H1 (cell line): Measurements from ENCODE around the gene TCAF1. TPM values are rescaled to one million over a fixed set of nuclear protein-coding genes. Genes with fewer than 3 reads are reported as not detected.

Experiments
- CTCF ChIA-PET: fragments of 300-600 bp; sonication (Branson Sonifier 250); formaldehyde crosslinking; loops from one replicate; lab custom pipeline; 2021; ENCODE audit not compliant: partially characterized antibody; lab: Charles Lee
- POLR2A ChIA-PET: fragments of 300-600 bp; sonication (Branson Sonifier 250); formaldehyde crosslinking; loops from one replicate; lab custom pipeline; 2021; ENCODE audit warnings: inconsistent platforms; ENCODE audit not compliant: partially characterized antibody; lab: Charles Lee
- DNase-seq, 2 experiments: peaks; one replicate each; pipeline versions ENCODE4 v3.0.0 to v3.0.0-alpha.2; 2010 to 2022; ENCODE audit warnings: low spot score in 2 of 2, low read depth in 1 of 2, mixed read lengths in 1 of 2
- FAIRE-seq: peaks from 2 replicates; lab custom pipeline; 2011; peaks lifted over from hg19 to GRCh38; lab: Jason Lieb, UNC
- H2AFZ ChIP-seq: 2 replicates; pipeline ENCODE4 v1.8.1; 2012; ENCODE audit warnings: low read length, inconsistent platforms
- H2AK5ac ChIP-seq: 2 replicates; pipeline ENCODE4 v1.6.1; 2013; ENCODE audit warnings: low read depth, low read length
- H2BK120ac ChIP-seq: replicated peaks from 2 replicates; pipeline ENCODE3; 2013; ENCODE audit warnings: low read depth, low read length, inconsistent platforms
- H2BK12ac ChIP-seq: 2 replicates; pipeline ENCODE4 v1.6.1; 2013; ENCODE audit warnings: low read depth, low read length
- H2BK15ac ChIP-seq: 2 replicates; pipeline ENCODE4 v1.6.1; 2013; ENCODE audit warnings: low read length
- H2BK20ac ChIP-seq: 2 replicates; pipeline ENCODE4 v1.6.1; 2013; ENCODE audit warnings: low read length
- H2BK5ac ChIP-seq: 2 replicates; pipeline ENCODE4 v1.6.1; 2013; ENCODE audit warnings: low read depth, low read length
- H3K14ac ChIP-seq: 2 replicates; pipeline ENCODE4 v1.6.1; 2013; ENCODE audit warnings: inconsistent platforms; ENCODE audit not compliant: insufficient read length
- H3K18ac ChIP-seq: 2 replicates; pipeline ENCODE4 v1.6.1; 2013; ENCODE audit warnings: low read length; ENCODE audit errors: extremely low read depth
- H3K23ac ChIP-seq: 2 replicates; pipeline ENCODE4 v1.6.1; 2013; ENCODE audit warnings: inconsistent platforms; ENCODE audit not compliant: insufficient read length
- H3K23me2 ChIP-seq: 2 replicates; pipeline ENCODE4 v1.6.1; 2013; ENCODE audit warnings: low read depth, low read length
- H3K27ac ChIP-seq: 2 replicates; pipeline ENCODE4 v1.6.1; 2011; ENCODE audit warnings: low read depth, low read length, inconsistent platforms
- H3K27me3 ChIP-seq, 4 experiments: replicated peaks in 1 of 4; 1 replicate in 1 of 4; 2 replicates in 3 of 4; pipeline versions ENCODE4 v1.6.1 to v1.8.1; 2011 to 2013; ENCODE audit warnings: low read length in 3 of 4, mild to moderate bottlenecking in 3 of 4, inconsistent platforms in 2 of 4, mixed read lengths in 2 of 4, moderate library complexity in 1 of 4; ENCODE audit not compliant: control insufficient read depth in 3 of 4, insufficient read depth in 3 of 4; ENCODE audit errors: extremely low read depth in 1 of 4
- H3K36me3 ChIP-seq, 4 experiments: 2 replicates each; pipeline versions ENCODE4 v1.6.1 to v1.8.1; 2011 to 2013; ENCODE audit warnings: mild to moderate bottlenecking in 4 of 4, low read length in 3 of 4, moderate library complexity in 2 of 4, control low read depth in 1 of 4, inconsistent platforms in 1 of 4; ENCODE audit not compliant: insufficient read depth in 4 of 4, control insufficient read depth in 2 of 4
- H3K4ac ChIP-seq: replicated peaks from 2 replicates; pipeline ENCODE3; 2013; ENCODE audit warnings: low read length, low read depth, mixed read lengths, inconsistent platforms; ENCODE audit not compliant: insufficient read length
- H3K4me1 ChIP-seq, 4 experiments: replicated peaks in 1 of 4; 1 replicate in 1 of 4; 2 replicates in 3 of 4; pipeline versions ENCODE4 v1.6.1 to v1.8.1; 2011 to 2013; ENCODE audit warnings: low read length in 3 of 4, inconsistent platforms in 2 of 4, mixed read lengths in 1 of 4; ENCODE audit not compliant: insufficient read depth in 4 of 4, control insufficient read depth in 3 of 4
- H3K4me2 ChIP-seq, 2 experiments: 2 replicates each; pipeline versions ENCODE4 v1.6.1 to v1.8.1; 2011 to 2013; ENCODE audit warnings: low read depth in 2 of 2, low read length in 2 of 2, control low read depth in 1 of 2, inconsistent platforms in 1 of 2, mild to moderate bottlenecking in 1 of 2; ENCODE audit not compliant: insufficient read depth in 1 of 2
- H3K4me3 ChIP-seq, 4 experiments: fragments of 200-600, 300-600 bp in 1 of 4; sonication (generic), shearing (Covaris generic), sonication (Bioruptor Twin) in 1 of 4; 2 replicates each; pipeline versions ENCODE4 v1.5.1 to v1.8.1; 2011 to 2016; ENCODE audit warnings: low read length in 4 of 4, low read depth in 3 of 4, control low read depth in 2 of 4, inconsistent platforms in 2 of 4, mild to moderate bottlenecking in 2 of 4, mixed read lengths in 1 of 4, moderate library complexity in 1 of 4; ENCODE audit not compliant: insufficient read depth in 2 of 4; ENCODE audit errors: extremely low read depth in 1 of 4
- H3K56ac ChIP-seq: replicated peaks from 2 replicates; pipeline ENCODE3; 2013; ENCODE audit warnings: low read depth, mild to moderate bottlenecking, mixed read lengths, low read length, inconsistent platforms; ENCODE audit not compliant: insufficient read length
- H3K79me1 ChIP-seq: 2 replicates; pipeline ENCODE4 v1.6.1; 2013; ENCODE audit warnings: low read depth, low read length, control low read depth
- H3K79me2 ChIP-seq, 2 experiments: 2 replicates each; pipeline versions ENCODE4 v1.6.1 to v1.8.1; 2012 to 2013; ENCODE audit warnings: low read length in 2 of 2, mild to moderate bottlenecking in 2 of 2, inconsistent platforms in 1 of 2; ENCODE audit not compliant: insufficient read depth in 2 of 2, control insufficient read depth in 1 of 2
- H3K9ac ChIP-seq, 4 experiments: replicated peaks in 1 of 4; 1 replicate in 1 of 4; 2 replicates in 3 of 4; pipeline versions ENCODE4 v1.6.1 to v1.8.1; 2011 to 2013; ENCODE audit warnings: low read depth in 3 of 4, low read length in 3 of 4, control low read depth in 2 of 4, mild to moderate bottlenecking in 2 of 4, moderate library complexity in 2 of 4, inconsistent platforms in 1 of 4; ENCODE audit errors: extremely low read depth in 1 of 4
- H3K9me3 ChIP-seq, 2 experiments: 2 replicates each; pipeline versions ENCODE4 v1.6.1 to v1.8.1; 2012 to 2013; ENCODE audit warnings: mild to moderate bottlenecking in 2 of 2, moderate library complexity in 2 of 2, control low read depth in 1 of 2, inconsistent platforms in 1 of 2, low read depth in 1 of 2, low read length in 1 of 2, mixed read lengths in 1 of 2; ENCODE audit not compliant: insufficient read depth in 2 of 2
- H4K20me1 ChIP-seq, 2 experiments: replicated peaks in 1 of 2; 2 replicates each; pipeline versions ENCODE3 to v1.8.1; 2011 to 2013; ENCODE audit warnings: inconsistent platforms in 2 of 2, low read length in 2 of 2, mild to moderate bottlenecking in 1 of 2; ENCODE audit not compliant: insufficient read depth in 2 of 2, control insufficient read depth in 1 of 2
- H4K5ac ChIP-seq: 2 replicates; pipeline ENCODE4 v1.6.1; 2013; ENCODE audit warnings: low read length, low read depth, mixed read lengths, inconsistent platforms; ENCODE audit not compliant: insufficient read length
- H4K8ac ChIP-seq: 2 replicates; pipeline ENCODE4 v1.8.0; 2013; ENCODE audit warnings: mild to moderate bottlenecking, moderate library complexity, low read length, inconsistent platforms; ENCODE audit not compliant: insufficient read depth; ENCODE audit errors: extremely low read depth
- H4K91ac ChIP-seq: replicated peaks from 2 replicates; pipeline ENCODE3; 2013; ENCODE audit warnings: low read length, mixed read lengths, inconsistent platforms; ENCODE audit not compliant: insufficient read length
- BRCA1 ChIP-seq: IDR thresholded peaks from 2 replicates; pipeline ENCODE4 v1.6.1; 2012; ENCODE audit warnings: low read depth, low read length, improper control_type of control experiment
- CEBPB ChIP-seq: IDR thresholded peaks from 2 replicates; pipeline ENCODE4 v1.6.1; 2012; ENCODE audit warnings: low read depth, low read length
- CTCF ChIP-seq, 3 experiments: IDR thresholded peaks; 1 replicate in 2 of 3; 2 replicates in 1 of 3; pipeline versions ENCODE4 v1.5.1 to v1.6.1; 2011; ENCODE audit warnings: low read length in 3 of 3, mild to moderate bottlenecking in 3 of 3, inconsistent platforms in 2 of 3, low read depth in 1 of 3, moderate library complexity in 1 of 3; ENCODE audit not compliant: insufficient read depth in 1 of 3; ENCODE audit errors: control extremely low read depth in 1 of 3
- KDM5A ChIP-seq: fragments of 200-600 bp; IDR thresholded peaks from 2 replicates; pipeline ENCODE4 v1.7.1; 2012; ENCODE audit warnings: mild to moderate bottlenecking, low read length, inconsistent platforms, mixed read lengths
- MAX ChIP-seq: IDR thresholded peaks from 2 replicates; pipeline ENCODE4 v1.6.1; 2012; ENCODE audit warnings: inconsistent platforms
- POLR2A ChIP-seq, 2 experiments: IDR thresholded peaks; 1 replicate in 1 of 2; 2 replicates in 1 of 2; pipeline ENCODE4 v1.6.1; 2011; ENCODE audit warnings: low read depth in 2 of 2, low read length in 2 of 2, mild to moderate bottlenecking in 2 of 2; ENCODE audit errors: control extremely low read depth in 1 of 2
- RXRA ChIP-seq: IDR thresholded peaks from 2 replicates; pipeline ENCODE4 v1.6.1; 2011; ENCODE audit warnings: low read depth, mild to moderate bottlenecking, low read length, moderate library complexity; ENCODE audit not compliant: insufficient read depth
- TBP ChIP-seq: IDR thresholded peaks from 2 replicates; pipeline ENCODE4 v1.6.1; 2011; ENCODE audit warnings: low read depth, low read length, improper control_type of control experiment
- USF2 ChIP-seq: IDR thresholded peaks from 2 replicates; pipeline ENCODE4 v1.6.1; 2011; ENCODE audit warnings: low read length, improper control_type of control experiment
- WGBS, 2 experiments: shearing (Covaris generic) in 1 of 2; methylation state at CpG; one replicate each; pipeline versions ENCODE4 v1.1.6 to v1.1.7; 2013 to 2015; ENCODE audit warnings: low lambda C conversion rate in 2 of 2, mixed read lengths in 2 of 2, inconsistent platforms in 1 of 2, low coverage in 1 of 2, missing lambda C conversion rate in 1 of 2; ENCODE audit not compliant: insufficient replicate concordance in 2 of 2, insufficient coverage in 1 of 2, insufficient read length in 1 of 2; ENCODE audit errors: extremely low coverage in 1 of 2, missing lambda C conversion rate in 1 of 2; 5-methylcytosine and 5-hydroxymethylcytosine counted together
- polyA plus RNA-seq, 7 experiments: library from polyadenylated mRNA; depleted of rRNA in 3 of 7; stranded (reverse) in 5 of 7; unstranded in 2 of 7; fragments of >200 nt in 5 of 7; fragments of 200-250 nt in 2 of 7; gene quantifications; 1 replicate in 5 of 7; 2 replicates in 1 of 7; 4 replicates in 1 of 7; pipeline versions ENCODE4 v1.2.1 to v1.2.3, GENCODE V29; 2011 to 2013; ENCODE audit warnings: missing spikeins in 2 of 7, mixed read lengths in 2 of 7
- total RNA-seq: library from RNA; stranded (reverse); fragmentation: NEBNext Ultra II Directional; extraction: Animal tissue kit (Norgen Biotek cat#: 25700); gene quantifications from 2 replicates; pipeline ENCODE4 v1.2.1, GENCODE V29; 2021

The TCAF1 gene
- total and polyA plus RNA-seq, 2 of the 8 experiments (the other 6 are each of a cell fraction or from before 2014, with no cell fraction given): 9.6 to 28.0 TPM

- peaks cover 0 to 4% (median 2%) of the 10 kb centered on the region in 4 experiments; a peak in 3 of 8 replicates for H3K36me3 ChIP-seq
- POLR2A ChIA-PET: interaction anchor here (3.3 kb wide), 1 partner anchor 23 kb away, joined by 9 read pairs; the partner anchor contains the start of gene TCAF1
- no peak for DNase-seq
Observed at GRCh38 chr7:143878884-143879283, 23.1 kb downstream of the TCAF1 start.

More at GRCh38 chr7:143878884-143879283, 23.1 kb downstream of the TCAF1 start:
- no peak overlapping the region for H2BK20ac ChIP-seq
- TF ChIP-seq RXRA: no peak
- no peak for TF ChIP-seq BRCA1
- no peak for TF ChIP-seq POLR2A (IDR thresholded peaks at IDR 0.05; ENCODE audit: control extremely low read depth in 1 of 2, low read depth in 2 of 2, low read length in 2 of 2)
- TF ChIP-seq KDM5A: no peak
- TF ChIP-seq TBP: no peak
- TF ChIP-seq USF2: no peak
- no peak for TF ChIP-seq MAX
- TF ChIP-seq CEBPB: no peak
- TF ChIP-seq CTCF (IDR thresholded peaks at IDR 0.05; ENCODE audit: control extremely low read depth in 1 of 3, insufficient read depth in 1 of 3, low read depth in 1 of 3, low read length in 3 of 3): 0 out of 4 replicates have a peak, but pooled peaks of 1 of the 3 experiments have one; percentile 8
- no peak overlapping the region for H3K27ac ChIP-seq
- no peak overlapping the region for H2BK15ac ChIP-seq
- no peak overlapping the region for H3K4me2 ChIP-seq
- no peaks in the 10 kb centered on the region for H4K20me1 ChIP-seq
- no peak overlapping the region for H3K23ac ChIP-seq
- H2AFZ ChIP-seq: no peak overlapping the region
- CTCF ChIA-PET: interaction anchor here (2.0 kb wide), 1 partner anchor 13 kb away, joined by 8 read pairs; no protein-coding TSS in a partner anchor
- H3K4me3 ChIP-seq: no peak overlapping the region
- H3K56ac ChIP-seq: no peak overlapping the region
- H3K14ac ChIP-seq: no peak overlapping the region
- H3K9me3 ChIP-seq: no peaks in the 10 kb centered on the region
- no peaks in the 10 kb centered on the region for H3K79me1 ChIP-seq
- no peak overlapping the region for H3K18ac ChIP-seq
- FAIRE-seq: no peak
- no peaks in the 10 kb centered on the region; a peak in 1 of 7 replicates for H3K27me3 ChIP-seq
- H4K8ac ChIP-seq: no peak overlapping the region
- no peak overlapping the region for H4K91ac ChIP-seq
- no peak overlapping the region for H2BK12ac ChIP-seq
- H3K4me1 ChIP-seq: peaks cover 0 to 5% (median 0%) of the 10 kb centered on the region in 4 experiments; a peak in 2 of 7 replicates
- no peak overlapping the region for H2BK120ac ChIP-seq
- H4K5ac ChIP-seq: no peak overlapping the region
- no peak overlapping the region for H2AK5ac ChIP-seq
- H2BK5ac ChIP-seq: no peak overlapping the region
- WGBS, 2 experiments: 61% methylated on average over 4 of the region's 4 CpGs; no CpG with 5 or more reads in 1 of the 2 experiments
- H3K79me2 ChIP-seq: no peaks in the 10 kb centered on the region; a peak in 1 of 4 replicates
- no peak overlapping the region for H3K9ac ChIP-seq
- no peak overlapping the region for H3K4ac ChIP-seq
- H3K23me2 ChIP-seq: peaks cover 8% of the 10 kb centered on the region
